HFF-Myc (cell line): ENCODE measurements around the gene RAD51B.
"Not testable (repeated sequence)": the region's sequence is repeated elsewhere in the genome, so short reads cannot be mapped to it uniquely, and the experiment has no call there.

Experiments used
- DNase-seq: peaks from one replicate; pipeline ENCODE4 v3.0.0-alpha.2; 2011; ENCODE audit warnings: low read depth; ENCODE audit errors: extremely low read depth
- H3K4me3 ChIP-seq: replicated peaks from 2 replicates; pipeline ENCODE4 v1.5.1; 2011; ENCODE audit warnings: low read depth, mild to moderate bottlenecking, control low read depth, low read length
- TF ChIP-seq, protein P1 (sequence below): IDR thresholded peaks from 2 replicates; pipeline ENCODE4 v1.5.1; 2012; ENCODE audit warnings: mild to moderate bottlenecking, low read depth, low read length, control low read depth; ENCODE audit errors: missing control alignments

RAD51B gene

DNA sequence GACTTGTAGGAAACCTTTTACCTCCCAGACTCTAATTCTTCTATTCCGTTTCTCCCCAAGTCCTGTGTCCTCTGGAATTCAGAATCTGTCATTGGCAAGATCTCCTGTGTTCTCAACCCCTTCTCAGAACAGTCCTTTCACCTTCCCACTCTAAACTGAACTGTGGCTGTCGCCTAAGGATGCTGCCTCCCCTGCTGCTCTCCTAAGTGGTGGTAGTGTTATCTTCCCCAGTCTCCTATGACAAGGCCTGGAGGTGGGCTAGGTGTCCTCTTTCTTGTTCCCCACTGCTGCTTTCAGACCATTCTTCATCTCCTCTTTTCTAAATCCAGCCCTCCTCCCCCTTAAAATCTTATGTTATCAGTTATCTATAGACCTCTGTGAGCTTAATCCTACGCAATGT lies 397.4 kb downstream of the RAD51B start:
- no peak for DNase-seq
- no peak overlapping the region for H3K4me3 ChIP-seq
- TF ChIP-seq, protein P1, sequence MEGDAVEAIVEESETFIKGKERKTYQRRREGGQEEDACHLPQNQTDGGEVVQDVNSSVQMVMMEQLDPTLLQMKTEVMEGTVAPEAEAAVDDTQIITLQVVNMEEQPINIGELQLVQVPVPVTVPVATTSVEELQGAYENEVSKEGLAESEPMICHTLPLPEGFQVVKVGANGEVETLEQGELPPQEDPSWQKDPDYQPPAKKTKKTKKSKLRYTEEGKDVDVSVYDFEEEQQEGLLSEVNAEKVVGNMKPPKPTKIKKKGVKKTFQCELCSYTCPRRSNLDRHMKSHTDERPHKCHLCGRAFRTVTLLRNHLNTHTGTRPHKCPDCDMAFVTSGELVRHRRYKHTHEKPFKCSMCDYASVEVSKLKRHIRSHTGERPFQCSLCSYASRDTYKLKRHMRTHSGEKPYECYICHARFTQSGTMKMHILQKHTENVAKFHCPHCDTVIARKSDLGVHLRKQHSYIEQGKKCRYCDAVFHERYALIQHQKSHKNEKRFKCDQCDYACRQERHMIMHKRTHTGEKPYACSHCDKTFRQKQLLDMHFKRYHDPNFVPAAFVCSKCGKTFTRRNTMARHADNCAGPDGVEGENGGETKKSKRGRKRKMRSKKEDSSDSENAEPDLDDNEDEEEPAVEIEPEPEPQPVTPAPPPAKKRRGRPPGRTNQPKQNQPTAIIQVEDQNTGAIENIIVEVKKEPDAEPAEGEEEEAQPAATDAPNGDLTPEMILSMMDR: no peak

DNA sequence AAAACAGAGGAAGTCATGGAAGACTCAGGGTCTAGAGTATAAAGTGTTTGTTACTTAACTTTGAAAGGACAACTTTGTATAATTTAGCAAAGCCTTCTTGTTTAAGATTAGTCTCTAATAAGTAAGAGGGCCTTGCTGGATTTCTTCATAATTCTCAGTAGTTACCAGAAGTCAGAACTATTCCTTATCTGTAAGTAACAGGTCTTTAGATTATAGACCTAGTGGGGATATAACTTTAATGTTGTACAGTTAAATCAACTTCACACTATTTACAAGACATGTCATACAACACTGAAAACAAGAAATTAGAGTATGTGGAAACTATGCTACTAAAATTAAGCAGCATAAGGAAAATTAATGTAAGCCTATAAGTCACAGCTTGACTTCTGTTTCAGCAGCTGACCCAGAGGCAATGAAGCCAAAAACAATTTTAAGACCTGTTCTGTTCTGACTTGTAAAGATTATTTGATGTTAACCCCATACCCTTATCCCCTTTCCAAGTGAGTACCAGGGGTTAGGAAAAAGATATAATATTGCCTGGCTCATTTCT lies 398.3 kb downstream of the RAD51B start:
- no peak for DNase-seq
- TF ChIP-seq, protein P1: no peak
- no peak overlapping the region for H3K4me3 ChIP-seq

- TF ChIP-seq, protein P1: no peak
- H3K4me3 ChIP-seq: no peak overlapping the region
- DNase-seq: no peak
Observed at GRCh38 chr14:68219407-68219806, 399.8 kb downstream of the RAD51B start.

DNA sequence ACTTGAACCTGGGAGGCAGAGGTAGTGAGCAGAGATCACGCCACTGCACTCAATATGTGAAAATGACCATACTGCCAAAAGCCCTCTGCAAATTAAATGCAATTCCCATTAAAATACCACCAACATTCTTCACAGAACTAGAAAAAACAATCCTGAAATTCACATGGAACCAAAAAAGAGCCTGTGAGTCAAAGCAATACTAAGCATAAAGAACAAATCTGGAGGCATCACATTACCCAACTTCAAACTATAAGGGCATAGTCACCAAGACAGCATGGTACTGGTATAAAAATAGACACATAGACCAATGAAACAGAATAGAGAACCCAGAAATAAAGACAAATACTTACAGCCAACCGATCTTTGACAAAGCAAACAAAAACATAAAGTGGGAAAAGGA lies 401.5 kb downstream of the RAD51B start:
- not testable (repeated sequence) for DNase-seq, H3K4me3 ChIP-seq

DNA sequence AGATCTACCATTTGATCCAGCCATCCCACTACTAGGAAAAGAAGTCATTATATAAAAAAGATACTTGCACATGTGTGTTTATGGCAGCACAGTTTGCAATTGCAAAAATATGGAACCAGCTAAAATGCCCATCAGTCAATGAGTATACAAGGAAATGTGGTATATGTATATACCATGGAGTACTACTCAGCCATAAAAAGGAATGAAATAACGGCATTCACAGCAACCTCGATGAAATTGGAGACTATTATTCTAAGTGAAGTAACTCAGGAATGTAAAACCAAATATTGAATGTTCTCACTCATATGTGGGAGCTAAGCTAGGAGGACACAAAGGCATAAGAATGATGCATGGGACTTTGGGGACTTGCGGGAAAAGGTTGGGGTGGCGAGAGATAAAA lies 402.6 kb downstream of the RAD51B start:
- TF ChIP-seq, protein P1: no peak
- no peak overlapping the region for H3K4me3 ChIP-seq
- no peak for DNase-seq

- no peak overlapping the region for H3K4me3 ChIP-seq
- TF ChIP-seq, protein P1: no peak
- no peak for DNase-seq
Observed at GRCh38 chr14:68222726-68223125, 403.1 kb downstream of the RAD51B start.

DNA sequence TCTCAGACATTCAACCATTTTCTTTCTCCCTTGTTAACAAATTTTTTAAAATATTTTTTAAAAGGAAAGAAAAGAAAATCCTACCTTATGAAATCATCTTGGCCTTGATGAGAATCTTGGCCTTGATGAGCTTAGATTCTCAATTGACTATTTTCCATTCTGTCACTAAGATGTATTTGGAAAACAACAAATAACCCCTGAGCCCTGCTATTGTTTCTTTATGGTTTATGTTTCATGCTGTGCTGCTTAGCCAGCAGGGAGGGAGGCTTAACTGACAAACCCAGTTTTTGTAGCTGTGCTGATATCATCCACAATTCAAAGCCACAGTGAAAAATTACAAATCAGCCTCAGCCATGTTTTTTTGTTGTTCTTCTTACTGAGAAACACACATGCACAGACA lies 404.1 kb downstream of the RAD51B start:
- no peak for DNase-seq
- TF ChIP-seq, protein P1: no peak
- no peak overlapping the region for H3K4me3 ChIP-seq
